Right cardiac atrium (tissue), 5 donors: Measurements from ENCODE around the gene TBC1D5. TPM values are rescaled to one million over a fixed set of nuclear protein-coding genes. Genes with fewer than 3 reads are reported as not detected.
"Not testable (repeated sequence)": the region's sequence is repeated elsewhere in the genome, so short reads cannot be mapped to it uniquely, and the experiment has no call there.

Source experiments
- ATAC-seq, 2 donors: fragments of 200-7000 bp; cut with Tn5 transposase; one replicate each; pipeline versions ENCODE4 v1.8.0 to v1.9.1; 2020; ENCODE audit warnings: moderate library complexity in 2 of 2, mild to moderate bottlenecking in 1 of 2
- DNase-seq, 3 donors: peaks; one replicate each; pipeline ENCODE4 v3.0.0-alpha.2; 2020
- H3K27ac ChIP-seq: one replicate; pipeline ENCODE4 v1.5.1; 2013; ENCODE audit warnings: mild to moderate bottlenecking, low read length, control low read depth, moderate library complexity
- H3K27me3 ChIP-seq: one replicate; pipeline ENCODE4 v1.6.1; 2013; ENCODE audit not compliant: control insufficient read depth, insufficient read depth
- H3K4me1 ChIP-seq: one replicate; pipeline ENCODE4 v1.6.1; 2013; ENCODE audit warnings: low read length; ENCODE audit not compliant: control insufficient read depth, insufficient read depth
- H3K4me3 ChIP-seq: one replicate; pipeline ENCODE4 v1.5.1; 2013; ENCODE audit warnings: low read length, control low read depth
- H3K9me3 ChIP-seq: one replicate; pipeline ENCODE4 v1.6.1; 2013; ENCODE audit warnings: low read length; ENCODE audit not compliant: control insufficient read depth
- WGBS: extraction: QIAGEN DNeasy Blood & Tissue Kit; methylation state at CpG from one replicate; pipeline ENCODE4 v1.1.7; 2013; 5-methylcytosine and 5-hydroxymethylcytosine counted together
- intact Hi-C, 4 donors: fragments of 100-400 bp; cut with DNase I; formaldehyde crosslinking; loops; one replicate each; pipeline versions ENCODE4 v1.11.0 to v1.14.0; 2022 to 2023
- polyA plus RNA-seq: library from polyadenylated mRNA; stranded (reverse); fragments of 200-250 nt; gene quantifications from one replicate; pipeline ENCODE4 v1.2.3, GENCODE V29; 2013
- total RNA-seq, 4 donors: library from RNA; stranded (reverse); fragmentation: NEBNext Ultra II Directional; extraction: Animal tissue kit (Norgen Biotek cat#: 25700); gene quantifications; one replicate each; pipeline ENCODE4 v1.2.1, GENCODE V29; 2021
- donor health status: healthy with polysubstance abuse.
- donor health status: DM: no; HTN: yes; CAD: no.
- donor health status: DM: no; HTN: no; CAD: no.
- donor health status: DM: no; HTN: yes; CAD: no; lungs with severe emphysema.
- donor health status: DM: yes; HTN: yes; CAD: no.

Gene TBC1D5
- total and polyA plus RNA-seq, 5 donors, result 9.0 to 44.3 (median 39.6) TPM

DNA sequence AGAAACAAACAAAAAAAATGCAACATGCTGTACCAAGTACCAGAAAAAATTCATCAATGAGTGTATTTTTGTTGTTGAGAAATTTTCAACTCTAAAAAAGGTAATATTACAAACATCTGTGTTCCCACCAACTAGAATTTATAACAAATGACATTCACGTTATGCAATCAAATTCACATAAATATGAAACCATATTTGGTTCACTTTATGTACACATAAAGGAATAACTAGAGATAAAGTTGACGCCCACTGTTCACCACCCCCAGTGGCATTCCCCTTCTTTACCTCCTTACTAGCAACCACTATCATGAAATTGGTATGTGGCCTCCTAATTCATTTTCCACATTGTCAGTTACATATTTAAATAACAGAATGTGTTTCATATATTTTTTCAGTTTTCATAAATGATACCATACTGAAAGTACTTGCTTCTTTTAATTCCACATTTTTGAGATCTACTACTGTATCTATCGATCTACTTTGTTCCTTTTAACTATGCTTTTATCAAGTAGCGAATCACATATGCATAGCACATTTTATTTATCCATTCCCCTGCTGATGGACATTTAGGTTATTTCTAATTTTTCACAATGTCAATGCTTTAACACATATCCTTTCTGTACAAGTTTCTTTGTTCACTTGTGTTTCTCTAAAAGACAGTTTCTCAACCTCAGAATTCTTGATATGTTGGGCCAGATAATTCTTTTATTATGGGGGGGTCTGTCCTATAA, 34.5 kb downstream of the TBC1D5 start:
- ATAC-seq (no peak), DNase-seq (no peak)
- no peaks in the 10 kb centered on the region for H3K4me1 ChIP-seq
- no peaks in the 10 kb centered on the region for H3K27me3 ChIP-seq
- H3K9me3 ChIP-seq, result no peaks in the 10 kb centered on the region
- intact Hi-C loops, result no loop called here
- 58% methylated on average over 4 of the region's 4 CpGs for WGBS
- no peak overlapping the region for H3K4me3 ChIP-seq
- no peak overlapping the region for H3K27ac ChIP-seq

DNA sequence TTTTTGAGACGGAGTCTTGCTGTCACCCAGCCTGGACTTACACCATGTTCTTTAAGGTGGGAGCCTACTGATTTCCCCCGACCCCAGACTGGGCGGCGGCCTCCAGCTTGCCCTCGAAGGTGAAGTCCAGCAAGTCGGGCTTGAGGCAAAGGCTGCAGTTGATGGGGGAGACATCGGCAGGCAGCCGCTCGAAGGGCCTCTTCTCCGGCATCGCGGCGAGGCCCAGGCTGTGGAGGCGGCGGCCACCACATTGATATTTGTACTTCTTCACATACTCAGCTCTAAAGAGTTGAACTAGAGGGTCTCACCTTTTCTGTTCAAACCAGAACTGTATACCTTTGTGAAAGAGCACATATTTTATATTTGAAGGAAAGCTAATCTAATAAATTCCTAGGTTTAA, 36.4 kb downstream of the TBC1D5 start:
- intact Hi-C loops, H3K4me1 ChIP-seq, H3K9me3 ChIP-seq, H3K4me3 ChIP-seq, ATAC-seq, H3K27ac ChIP-seq, H3K27me3 ChIP-seq: not testable (repeated sequence)
- DNase-seq, result peak in 1 of 3 donors; percentile 24
- WGBS, result 99% methylated on average over 13 of the region's 15 CpGs

DNA sequence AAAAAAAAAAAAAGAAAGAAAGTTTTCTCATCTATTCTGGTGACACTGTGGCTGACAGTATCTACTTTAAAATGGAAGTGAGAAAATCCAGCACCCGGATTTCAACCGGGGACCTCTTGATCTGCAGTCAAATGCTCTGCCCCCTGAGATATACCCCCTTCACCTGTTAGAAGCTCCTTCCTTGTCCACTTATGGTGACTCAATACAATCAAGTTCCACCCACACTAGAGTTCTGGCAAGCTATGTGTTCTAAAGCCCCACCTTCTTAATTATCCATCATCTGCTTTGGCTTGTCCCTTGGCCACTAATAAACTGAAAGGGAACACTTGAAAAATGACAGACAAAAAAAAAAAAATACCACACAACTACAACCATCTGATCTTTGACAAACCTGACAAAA, 42.6 kb downstream of the TBC1D5 start:
- H3K4me3 ChIP-seq, H3K9me3 ChIP-seq, H3K4me1 ChIP-seq, ATAC-seq, intact Hi-C loops, H3K27ac ChIP-seq, DNase-seq, H3K27me3 ChIP-seq: not testable (repeated sequence)
- 100% methylated on average over 2 of the region's 2 CpGs for WGBS

DNA sequence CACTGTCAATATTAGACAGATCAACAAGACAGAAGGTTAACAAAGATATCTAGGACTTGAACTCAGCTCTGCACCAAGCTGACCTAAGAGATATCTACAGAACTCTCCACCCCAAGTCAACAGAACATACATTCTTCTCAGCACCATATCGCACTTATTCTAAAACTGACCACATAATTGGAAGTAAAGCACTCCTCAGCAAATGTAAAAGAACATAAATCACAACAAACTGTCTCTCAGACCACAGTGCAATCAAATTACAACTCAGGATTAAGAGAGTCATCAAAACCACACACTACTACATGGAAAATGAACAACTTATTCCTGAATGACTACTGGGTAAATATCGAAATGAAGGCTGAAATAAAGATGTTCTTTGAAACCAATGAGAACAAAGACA, 46.8 kb downstream of the TBC1D5 start:
- 97% methylated on average over 2 of the region's 2 CpGs for WGBS
- H3K27ac ChIP-seq, H3K27me3 ChIP-seq, intact Hi-C loops, DNase-seq, ATAC-seq, H3K4me1 ChIP-seq, H3K4me3 ChIP-seq, H3K9me3 ChIP-seq: not testable (repeated sequence)

DNA sequence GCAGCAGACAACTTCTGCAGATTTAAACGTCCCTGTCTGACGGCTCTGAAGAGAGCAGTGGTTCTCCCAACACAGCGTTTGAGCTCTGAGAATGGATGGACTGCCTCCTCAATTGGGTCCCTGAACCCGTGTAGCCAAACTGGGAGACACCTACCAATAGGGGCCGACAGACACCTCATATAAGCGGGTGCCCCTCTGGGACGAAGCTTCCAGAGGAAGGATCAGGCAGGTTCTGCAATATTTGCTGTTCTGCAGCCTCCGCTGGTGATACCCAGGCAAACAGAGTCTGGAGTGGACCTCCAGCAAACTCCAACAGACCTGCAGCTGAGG, 48.8 kb downstream of the TBC1D5 start:
- H3K4me1 ChIP-seq, H3K27ac ChIP-seq, intact Hi-C loops, H3K4me3 ChIP-seq, H3K27me3 ChIP-seq, H3K9me3 ChIP-seq, DNase-seq, ATAC-seq: not testable (repeated sequence)
- WGBS, result 98% methylated on average over 8 of the region's 8 CpGs

DNA sequence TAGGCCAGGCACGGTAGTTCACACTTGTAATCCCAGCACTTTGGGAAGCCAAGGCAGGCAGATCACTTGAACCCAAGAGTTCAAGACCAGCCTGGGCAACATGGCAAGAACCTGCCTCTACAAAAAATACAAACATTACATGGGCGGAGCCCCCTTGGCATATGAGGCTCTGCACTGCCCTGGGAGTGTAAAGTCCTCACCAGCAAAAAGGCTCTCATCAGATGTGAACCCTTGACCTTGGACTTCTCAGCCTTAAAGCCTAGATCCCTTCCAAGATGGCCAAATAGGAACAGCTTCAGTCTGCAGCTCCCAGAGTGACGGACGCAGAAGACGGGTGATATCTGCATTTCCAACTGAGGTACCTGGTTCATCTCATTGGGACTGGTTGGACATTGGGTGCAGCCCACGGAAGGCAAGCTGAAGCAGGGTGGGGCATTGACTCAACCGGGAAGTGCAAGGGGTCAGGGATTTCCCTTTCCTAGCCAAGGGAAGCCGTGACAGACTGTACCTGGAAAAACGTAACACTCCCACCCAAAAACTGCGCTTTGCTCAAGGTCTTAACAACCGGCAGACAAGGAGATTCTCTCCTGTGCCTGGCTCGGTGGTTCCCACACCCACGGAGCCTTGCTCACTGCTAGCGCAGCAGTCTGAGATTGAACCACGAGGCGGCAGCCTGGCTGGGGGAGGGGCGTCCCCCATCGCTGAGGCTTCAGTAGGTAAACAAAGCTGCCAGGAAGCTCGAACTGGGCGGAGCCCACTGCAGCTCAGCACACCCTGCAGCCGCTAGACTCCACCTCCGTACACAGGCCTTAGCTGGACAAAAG, 49.4 kb downstream of the TBC1D5 start:
- H3K9me3 ChIP-seq, intact Hi-C loops, DNase-seq, H3K27ac ChIP-seq, H3K4me1 ChIP-seq, ATAC-seq, H3K27me3 ChIP-seq, H3K4me3 ChIP-seq: not testable (repeated sequence)
- WGBS, result 95% methylated on average over 22 of the region's 22 CpGs

DNA sequence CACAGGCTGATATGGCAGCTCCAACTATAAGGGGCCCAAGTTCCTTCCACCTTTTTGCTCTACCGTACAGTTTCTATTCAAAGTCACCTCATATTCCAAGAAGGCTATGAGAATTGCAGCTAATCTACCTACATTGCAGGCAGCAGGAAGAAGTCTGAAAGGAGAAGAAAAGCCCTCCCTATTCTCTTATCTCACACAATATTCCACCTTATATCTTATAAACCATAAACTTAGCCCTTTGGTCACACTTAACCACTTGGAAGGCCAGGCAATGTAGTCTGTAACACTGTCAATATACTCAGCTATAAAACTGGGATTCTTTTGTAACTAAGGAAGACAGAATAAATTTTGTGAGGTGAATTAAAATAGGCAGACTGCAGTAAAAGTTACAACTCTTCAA, 54.9 kb downstream of the TBC1D5 start:
- H3K4me1 ChIP-seq, result no peaks in the 10 kb centered on the region
- intact Hi-C loops, result no loop called here
- H3K27me3 ChIP-seq, result no peaks in the 10 kb centered on the region
- H3K27ac ChIP-seq, result no peak overlapping the region
- WGBS, result 94% methylated on average over 1 of the region's 1 CpG
- no peak overlapping the region for H3K4me3 ChIP-seq
- DNase-seq, result no peak
- ATAC-seq, result no peak
- H3K9me3 ChIP-seq, result no peaks in the 10 kb centered on the region

DNA sequence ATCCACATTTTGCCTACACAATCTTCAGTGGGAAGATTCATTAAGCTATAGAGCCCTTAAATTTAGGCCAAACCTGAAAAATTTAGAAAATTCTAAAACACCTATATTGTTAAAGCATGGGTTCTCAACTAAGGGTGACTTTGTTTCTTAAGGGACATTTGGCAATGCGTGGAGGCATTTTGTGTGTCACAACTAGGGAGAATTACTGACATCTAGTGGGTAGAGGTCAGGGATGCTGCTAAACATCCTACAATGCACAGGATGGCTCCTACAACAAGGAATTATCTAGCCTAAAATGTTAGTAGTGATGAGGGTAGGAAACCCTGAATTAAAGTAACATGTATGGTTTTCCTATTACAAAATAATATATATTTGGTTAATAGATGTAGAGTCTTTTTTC, 55.8 kb downstream of the TBC1D5 start:
- ATAC-seq (no peak), DNase-seq (no peak)
- no peaks in the 10 kb centered on the region for H3K4me1 ChIP-seq
- H3K27ac ChIP-seq, result no peak overlapping the region
- H3K4me3 ChIP-seq, result no peak overlapping the region
- no peaks in the 10 kb centered on the region for H3K27me3 ChIP-seq
- H3K9me3 ChIP-seq, result no peaks in the 10 kb centered on the region
- intact Hi-C loops, result no loop called here
- WGBS, result 86% methylated on average over 1 of the region's 1 CpG

DNA sequence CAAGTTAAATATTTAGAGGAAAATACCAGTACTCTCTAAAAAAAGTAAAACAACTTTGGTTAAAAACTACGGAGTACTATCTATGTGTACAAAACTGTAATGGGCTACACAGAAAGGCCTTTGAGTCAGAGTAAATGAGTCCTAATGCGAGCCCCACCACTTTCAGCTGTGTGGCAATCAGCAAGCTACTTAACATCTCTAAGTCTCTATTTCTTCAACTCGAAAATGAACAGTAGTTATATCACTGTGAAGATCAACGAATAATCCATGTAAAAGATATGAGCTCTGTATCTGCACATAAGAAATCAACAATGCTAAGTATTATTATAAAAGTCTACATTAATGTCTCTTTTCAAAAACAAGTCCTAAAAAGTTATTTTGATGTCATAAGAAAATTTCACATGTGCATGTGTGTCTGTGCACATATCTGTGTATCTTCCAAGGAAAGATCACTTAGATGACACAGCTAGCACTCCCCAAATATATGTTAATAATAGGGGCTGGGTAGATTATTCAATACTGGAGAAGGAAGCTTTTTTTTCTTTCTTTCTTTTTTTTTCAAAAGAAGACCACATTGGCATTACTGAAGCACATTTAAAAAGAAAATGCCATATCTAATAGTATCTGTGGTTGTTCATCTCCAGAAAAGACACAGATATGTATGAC, 58.8 kb downstream of the TBC1D5 start:
- DNase-seq, result no peak
- Histone ChIP-seq H3K9me3 (no peaks in the 10 kb centered on the region), H3K4me3 (no peak overlapping the region), H3K27me3 (no peaks in the 10 kb centered on the region), H3K27ac (no peak overlapping the region), H3K4me1 (no peaks in the 10 kb centered on the region)
- WGBS, result 93% methylated on average over 4 of the region's 4 CpGs
- intact Hi-C loops, result no loop called here
- ATAC-seq, result no peak

DNA sequence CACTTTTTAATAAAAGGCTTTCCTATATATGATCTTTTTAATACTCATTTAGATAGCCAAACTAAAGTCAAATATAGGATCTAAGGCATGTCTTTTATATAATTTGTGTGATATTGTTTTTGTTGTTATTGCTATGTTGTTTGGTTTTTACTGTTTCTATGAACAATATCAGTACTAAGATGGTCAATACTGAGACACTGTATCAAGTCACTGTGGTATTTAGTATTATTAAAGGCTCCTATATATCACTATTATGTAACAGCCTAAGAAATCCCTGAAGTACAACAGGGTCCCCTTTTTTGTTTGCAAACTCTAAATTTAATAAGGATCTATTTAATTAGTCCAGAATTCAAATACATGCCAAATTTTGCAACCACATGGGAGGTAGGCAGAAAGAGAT, 61.9 kb downstream of the TBC1D5 start:
- no peaks in the 10 kb centered on the region for H3K9me3 ChIP-seq
- H3K27ac ChIP-seq, result no peak overlapping the region
- H3K4me1 ChIP-seq, result no peaks in the 10 kb centered on the region
- ATAC-seq, result no peak
- no peaks in the 10 kb centered on the region for H3K27me3 ChIP-seq
- intact Hi-C loops, result no loop called here
- no peak overlapping the region for H3K4me3 ChIP-seq
- no peak for DNase-seq

DNA sequence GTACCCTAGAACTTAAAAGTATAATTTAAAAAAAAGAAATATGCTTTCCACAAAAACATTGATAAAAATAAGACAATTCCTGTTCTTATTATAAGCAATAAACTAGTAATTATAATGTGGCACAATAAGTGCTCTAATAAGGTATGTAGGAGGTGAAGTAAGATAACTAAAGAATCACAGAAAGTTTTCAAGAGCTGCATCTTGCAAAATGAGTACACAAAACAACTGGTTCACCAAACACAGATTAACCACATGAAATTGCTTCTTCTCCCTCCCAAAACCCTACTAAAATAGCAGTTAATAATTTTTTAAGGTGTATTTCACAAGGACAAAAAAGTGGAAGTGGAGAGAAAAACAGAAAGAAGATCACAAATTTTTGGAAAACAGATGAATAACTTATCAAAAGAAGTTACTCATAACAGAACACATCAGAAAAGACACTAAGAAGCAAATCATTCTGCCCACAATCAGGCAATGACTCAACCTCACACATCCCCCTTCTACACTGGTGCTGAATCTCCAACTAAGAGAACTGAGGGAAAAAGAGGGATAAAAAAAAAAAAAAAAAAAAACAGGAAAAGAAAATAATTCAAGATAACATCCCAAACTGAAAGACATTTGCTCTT, 64.2 kb downstream of the TBC1D5 start:
- intact Hi-C loops, result no loop called here
- Histone ChIP-seq H3K27me3 (no peaks in the 10 kb centered on the region), H3K4me3 (no peak overlapping the region), H3K9me3 (no peaks in the 10 kb centered on the region), H3K4me1 (no peaks in the 10 kb centered on the region), H3K27ac (no peak overlapping the region)
- DNase-seq, result no peak
- no peak for ATAC-seq
